GM12878 (cell line): ENCODE data around the gene PHLDA2. TPM values are rescaled to one million over a fixed set of nuclear protein-coding genes. Genes with fewer than 3 reads are reported as not detected.

Experiments
- BCLAF1 ChIP-seq: fragments of 450-650 bp; IDR thresholded peaks from 2 replicates; pipeline ENCODE4 v1.6.1; 2017; ENCODE audit warnings: antibody characterized with exemption, mild to moderate bottlenecking, moderate library complexity
- BMI1 ChIP-seq: fragments of 450-650 bp; IDR thresholded peaks from 2 replicates; pipeline ENCODE4 v1.6.1; 2016; ENCODE audit warnings: mild to moderate bottlenecking, moderate library complexity, borderline replicate concordance
- FOXK2 ChIP-seq: fragments of 450-650 bp; IDR thresholded peaks from 2 replicates; pipeline ENCODE4 v1.6.1; 2017; ENCODE audit warnings: mild to moderate bottlenecking, moderate library complexity
- JUNB ChIP-seq: IDR thresholded peaks from 2 replicates; pipeline ENCODE4 v1.6.1; 2016; ENCODE audit warnings: antibody characterized with exemption, mild to moderate bottlenecking
- MEF2A ChIP-seq: IDR thresholded peaks from 2 replicates; pipeline ENCODE4 v1.6.1; 2011; ENCODE audit warnings: low read depth, mild to moderate bottlenecking, low read length, moderate library complexity; ENCODE audit not compliant: insufficient read depth
- MTA2 ChIP-seq: fragments of 450-650 bp; IDR thresholded peaks from 2 replicates; pipeline ENCODE4 v1.6.1; 2016; ENCODE audit warnings: low read depth, mild to moderate bottlenecking, moderate library complexity
- MTA3 ChIP-seq: IDR thresholded peaks from 2 replicates; pipeline ENCODE4 v1.6.1; 2012; ENCODE audit warnings: low read length, inconsistent platforms, borderline replicate concordance
- NR2C1 ChIP-seq: fragments of 450-650 bp; IDR thresholded peaks from 2 replicates; pipeline ENCODE4 v1.6.1; 2017; ENCODE audit warnings: antibody characterized with exemption, mild to moderate bottlenecking, moderate library complexity
- NR2F1 ChIP-seq: fragments of 450-650 bp; conservative IDR thresholded peaks from 2 replicates; pipeline ENCODE4 v1.6.1; 2017; ENCODE audit warnings: mild to moderate bottlenecking
- RUNX3 ChIP-seq: IDR thresholded peaks from 2 replicates; pipeline ENCODE4 v1.6.1; 2012; ENCODE audit warnings: low read length, inconsistent platforms
- SUZ12 ChIP-seq: fragments of 200-600 bp; sonication (generic); IDR thresholded peaks from one replicate; pipeline ENCODE4 v1.6.1; 2018; ENCODE audit warnings: antibody characterized with exemption, mild to moderate bottlenecking; ENCODE audit not compliant: unreplicated experiment
- TCF7 ChIP-seq: IDR thresholded peaks from 2 replicates; pipeline ENCODE4 v1.6.1; 2014; ENCODE audit warnings: antibody characterized with exemption, borderline replicate concordance
- ZBTB11 ChIP-seq: fragments of 450-650 bp; formaldehyde crosslinking; IDR thresholded peaks from 2 replicates; pipeline ENCODE4 v1.5.0; 2022; ENCODE audit warnings: mild to moderate bottlenecking, missing genetic modification characterization
- polyA plus RNA-seq, 11 experiments: library from polyadenylated mRNA; depleted of rRNA in 4 of 11; unstranded in 6 of 11; stranded (reverse) in 5 of 11; fragments of >200 nt; fragmentation: Nextera tagmentation in 4 of 11; fragmentation: Illumina TruSeq in 1 of 11; extraction: Ambion mirVana in 4 of 11; extraction: Trizol in 1 of 11; gene quantifications; 1 replicate in 1 of 11; 2 replicates in 10 of 11; pipeline versions ENCODE4 v1.2.1 to v1.2.3, GENCODE V29; 2011 to 2016; ENCODE audit warnings: inconsistent platforms in 2 of 11, missing spikeins in 2 of 11, low read depth in 1 of 11
- total RNA-seq, 4 experiments: library from RNA; depleted of rRNA in 3 of 4; stranded (reverse); fragments of >200 nt in 3 of 4; fragmentation: Illumina TruSeq in 1 of 4; extraction: Trizol in 1 of 4; gene quantifications; 2 replicates each; pipeline versions ENCODE4 v1.2.1 to v1.2.3, GENCODE V29; 2013 to 2021

The PHLDA2 gene
- total and polyA plus RNA-seq, 10 of the 15 experiments (the other 5 are each of a cell fraction or from before 2014, with no cell fraction given) = 0.15 to 0.49 (median 0.16) TPM; not detected in 7

GRCh38 chr11:2911785-2912391 lies 17.3 kb downstream of the PHLDA2 start (continued):
- TF ChIP-seq MTA3 = no peak
- TF ChIP-seq SUZ12 = no peak
- no peak for TF ChIP-seq JUNB
- TF ChIP-seq MTA2 = no peak
- TF ChIP-seq NR2C1 = no peak
- no peak for TF ChIP-seq TCF7
- no peak for TF ChIP-seq RUNX3
- no peak for TF ChIP-seq BCLAF1
- no peak for TF ChIP-seq FOXK2
- no peak for TF ChIP-seq NR2F1
- TF ChIP-seq ZBTB11 = no peak
- no peak for TF ChIP-seq MEF2A
- TF ChIP-seq BMI1 = no peak
